HG02610 (cell line): ENCODE data around the gene DNAL1.
"Not testable (repeated sequence)": the region's sequence is repeated elsewhere in the genome, so short reads cannot be mapped to it uniquely, and the experiment has no call there.

Source experiments
- ATAC-seq: cut with Tn5 transposase; IDR thresholded peaks from one replicate; pipeline ENCODE4 v1.9.1; 2021; ENCODE audit warnings: mild to moderate bottlenecking, moderate library complexity; ENCODE audit not compliant: unreplicated experiment

DNAL1 gene

GRCh38 chr14:73696466-73697400 is 51.9 kb downstream of the DNAL1 start:
- ATAC-seq, result peak; percentile 84

DNA sequence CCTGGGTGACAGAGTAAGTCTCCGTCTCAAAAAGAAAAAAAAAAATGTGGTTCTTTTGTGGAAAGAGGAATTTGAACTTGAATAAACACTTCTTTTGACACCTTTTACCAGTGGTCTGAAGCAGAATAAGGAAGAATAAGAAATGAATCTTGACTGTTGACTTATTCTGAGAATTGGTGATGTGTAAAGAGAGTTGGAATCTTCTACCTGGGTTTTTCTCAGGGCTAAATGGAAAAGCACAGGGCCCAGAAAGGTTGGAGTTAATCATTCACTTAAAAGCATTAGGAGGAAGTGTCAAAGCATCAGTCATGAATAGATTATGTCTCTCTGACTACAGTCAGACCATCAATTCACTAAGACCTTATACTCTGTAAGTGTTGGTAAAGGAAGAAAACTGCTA is 55.5 kb downstream of the DNAL1 start:
- no peak for ATAC-seq

- not testable (repeated sequence) for ATAC-seq
Measured at GRCh38 chr14:73708076-73708475, 63.3 kb downstream of the DNAL1 start.

DNA sequence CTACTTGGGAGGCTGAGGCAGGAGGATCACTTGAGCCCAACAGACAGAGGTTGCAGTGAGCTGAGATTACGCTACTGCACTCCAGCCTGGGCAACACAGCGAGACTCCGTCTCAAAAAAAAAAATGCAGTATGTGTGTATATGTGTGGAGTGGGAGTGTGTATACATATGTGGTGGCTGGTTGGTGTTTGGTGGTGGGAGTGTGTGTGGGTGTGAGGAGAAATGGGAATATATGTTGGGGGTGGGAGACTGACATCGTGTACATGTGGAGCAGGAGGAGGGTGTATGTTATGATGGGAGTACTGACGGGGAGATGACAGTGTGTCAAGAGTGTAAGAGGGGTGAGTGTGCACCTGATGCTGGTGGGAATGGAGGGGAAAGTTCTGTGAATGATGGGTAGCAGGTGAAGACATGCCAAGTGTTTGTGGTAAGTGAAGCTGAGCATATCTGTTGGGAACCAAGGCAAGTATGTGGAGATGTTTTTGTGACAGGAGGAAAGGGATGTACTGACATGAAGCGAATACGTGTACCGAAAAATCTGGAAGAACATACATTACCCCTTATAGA is 65.2 kb downstream of the DNAL1 start:
- ATAC-seq, result no peak

- ATAC-seq, result no peak
Measured at GRCh38 chr14:73710737-73711136, 66.0 kb downstream of the DNAL1 start.

DNA sequence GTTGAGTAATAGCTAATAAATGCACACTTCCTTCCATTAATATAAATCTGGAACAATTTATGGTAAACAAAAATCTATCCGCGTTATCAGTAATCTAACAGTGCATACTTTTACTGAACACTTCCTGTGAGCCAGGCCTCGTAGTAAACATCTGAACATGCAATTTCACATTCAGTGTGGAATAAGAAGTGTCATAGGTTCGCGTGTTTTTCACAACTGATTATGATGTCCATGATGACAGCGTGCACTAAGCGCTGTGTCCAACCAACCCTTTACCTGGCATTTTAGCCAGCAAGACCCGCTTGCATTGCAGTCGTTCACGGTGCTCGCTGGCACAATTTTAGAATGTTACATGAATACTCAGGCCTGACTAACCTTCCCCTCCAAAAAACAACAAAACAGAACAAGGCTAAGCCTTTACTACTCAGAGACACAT is 67.3 kb downstream of the DNAL1 start:
- no peak for ATAC-seq

GRCh38 chr14:73712540-73713180 is 67.9 kb downstream of the DNAL1 start:
- ATAC-seq, result peak; percentile 37

GRCh38 chr14:73713206-73713802 is 68.5 kb downstream of the DNAL1 start:
- no peak for ATAC-seq

- ATAC-seq, result peak; percentile 64
Measured at GRCh38 chr14:73713803-73714655, 69.2 kb downstream of the DNAL1 start, which contains the start of gene PNMA1. Gene PNMA1, minus strand, starts transcription at chr14:73714384. Its CDS starts 745 bp downstream, at chr14:73713639.

- ATAC-seq, result no peak
Measured at GRCh38 chr14:73714656-73715081, 69.9 kb downstream of the DNAL1 start.

GRCh38 chr14:73715707-73716106 is 70.9 kb downstream of the DNAL1 start:
- ATAC-seq, result no peak

DNA sequence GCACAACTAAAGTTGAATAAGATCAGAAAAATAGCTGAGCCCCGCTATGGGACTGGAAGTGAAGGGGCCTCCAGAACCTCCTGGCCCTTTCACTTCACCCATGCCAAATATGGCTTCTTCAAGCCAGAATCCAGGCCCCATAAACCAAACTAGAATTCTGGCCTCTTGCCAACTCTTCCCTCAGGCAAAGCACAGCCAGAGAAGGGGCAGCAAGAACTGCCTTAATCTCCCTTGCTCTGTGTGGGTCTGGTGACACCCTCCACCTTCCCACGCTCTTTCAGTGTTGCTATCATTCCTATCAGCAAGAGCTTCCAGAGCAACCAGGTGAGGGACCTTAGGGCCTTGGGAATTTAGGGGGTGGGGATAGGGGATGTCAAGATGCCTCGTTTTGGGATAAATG is 72.5 kb downstream of the DNAL1 start:
- no peak for ATAC-seq

DNA sequence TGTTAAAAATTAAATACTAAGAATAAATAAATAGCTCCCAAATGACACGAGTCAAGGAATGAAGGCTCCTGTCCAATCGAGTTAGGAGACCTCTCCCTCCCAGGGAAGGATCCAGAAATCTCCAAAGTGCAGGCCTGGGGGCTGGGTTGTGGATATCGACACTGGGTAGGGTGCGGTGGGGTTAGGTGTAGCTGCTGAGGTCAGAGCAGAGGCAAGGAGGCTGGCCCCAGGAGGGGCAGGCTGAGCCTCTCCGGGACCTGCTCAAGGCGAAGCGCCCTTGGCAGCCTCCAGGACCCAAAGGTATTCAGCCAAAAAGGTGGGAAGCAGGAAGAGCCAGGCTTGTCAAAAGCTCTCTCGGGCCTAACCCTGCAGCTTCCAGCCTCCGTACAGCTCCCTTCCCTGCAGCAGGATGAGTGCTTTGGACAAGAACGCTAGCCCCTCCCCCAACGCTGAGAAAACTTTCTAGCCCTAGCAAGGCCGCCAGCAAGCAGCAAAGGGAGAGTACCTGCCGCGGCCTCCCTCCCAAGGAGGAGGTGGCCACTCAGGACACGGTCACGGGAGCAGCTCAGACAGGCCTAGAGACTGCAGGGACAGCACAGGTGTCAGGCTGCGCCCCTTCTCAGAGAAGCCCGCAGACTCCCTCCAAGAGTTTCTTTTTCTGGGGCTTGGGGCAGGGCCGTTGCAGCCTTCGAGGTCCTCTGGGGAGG is 73.1 kb downstream of the DNAL1 start:
- ATAC-seq, result no peak

DNA sequence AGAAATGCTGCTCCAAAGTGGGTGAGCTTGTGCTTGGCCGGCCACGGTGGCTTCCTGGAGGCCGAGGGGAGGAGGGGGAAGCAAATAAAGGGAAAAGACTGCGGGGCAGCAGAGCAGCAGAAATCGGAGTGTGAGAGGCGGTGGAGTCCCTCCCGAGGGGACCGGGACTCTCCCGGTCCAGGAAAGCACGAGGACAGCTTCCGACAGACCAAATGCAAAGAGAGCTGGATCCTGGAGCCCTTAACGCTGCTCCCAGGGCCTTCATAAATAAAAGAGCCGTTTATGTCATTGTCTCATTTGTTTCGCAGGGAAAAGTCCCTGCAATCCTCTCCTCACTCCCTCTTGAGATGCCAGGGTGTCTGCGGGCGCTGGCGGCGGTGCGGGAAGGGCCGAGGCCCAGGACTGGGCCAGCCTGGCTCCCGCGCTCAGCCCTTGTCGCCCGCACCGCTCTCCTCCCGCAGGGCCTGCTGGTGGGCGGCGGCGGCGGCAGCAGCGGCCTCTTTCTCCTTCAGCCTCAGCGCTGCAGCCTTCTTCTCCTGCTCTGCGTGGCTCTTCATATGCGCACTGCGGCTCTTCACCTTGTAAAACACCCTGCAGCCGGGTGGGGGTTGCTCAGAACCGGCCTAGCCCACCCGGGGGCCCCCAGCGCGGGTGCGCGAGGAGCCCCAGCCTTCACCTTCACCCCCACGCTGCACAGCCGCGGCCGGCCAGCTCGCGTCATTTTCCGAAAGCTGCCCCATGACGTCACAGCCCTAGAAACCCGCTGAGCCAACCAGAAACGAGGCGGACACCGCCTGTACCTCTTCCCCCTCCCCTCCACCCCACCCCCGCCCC is 73.8 kb downstream of the DNAL1 start:
- no peak for ATAC-seq

DNA sequence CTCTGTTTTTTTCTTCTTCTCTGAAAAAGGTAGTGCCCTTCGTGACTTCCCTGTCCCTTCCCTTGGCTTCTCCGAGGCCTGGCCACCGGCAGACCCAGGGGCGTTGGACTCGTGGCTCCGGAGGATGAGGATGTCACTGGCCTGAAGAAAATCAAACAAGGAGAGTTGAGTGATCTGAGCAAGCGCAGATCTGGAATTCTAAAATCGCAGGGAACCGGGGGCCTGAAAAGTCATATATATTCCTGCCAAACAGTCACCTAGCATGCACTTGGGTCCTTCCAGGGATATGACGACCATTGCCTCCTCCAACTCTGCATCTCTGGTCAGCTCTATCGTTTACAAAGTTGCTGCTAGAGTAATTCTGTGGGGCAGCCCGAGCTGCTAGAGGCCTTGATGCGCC is 74.6 kb downstream of the DNAL1 start:
- ATAC-seq, result no peak

DNA sequence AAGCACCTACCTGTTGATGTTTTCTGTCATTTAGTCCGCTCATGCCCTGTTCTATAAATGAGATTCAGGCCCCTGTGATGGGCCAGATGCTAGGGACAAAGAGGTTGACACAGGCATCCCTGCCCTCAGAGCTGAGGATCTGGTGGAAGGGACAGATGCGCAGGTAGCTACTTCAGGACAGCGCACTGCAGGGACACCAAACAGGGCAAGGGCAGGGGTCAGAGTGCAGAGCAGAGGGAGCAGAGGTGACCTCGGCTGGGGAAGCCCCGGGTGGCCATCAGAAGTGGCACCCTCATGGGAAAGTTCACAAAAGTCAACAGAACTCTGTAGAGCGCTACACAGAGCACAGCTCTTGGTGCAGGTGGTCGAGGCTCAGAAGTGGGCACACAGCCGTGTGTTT is 75.0 kb downstream of the DNAL1 start:
- ATAC-seq, result no peak

GRCh38 chr14:73720636-73721035 is 75.8 kb downstream of the DNAL1 start:
- ATAC-seq, result no peak

DNA sequence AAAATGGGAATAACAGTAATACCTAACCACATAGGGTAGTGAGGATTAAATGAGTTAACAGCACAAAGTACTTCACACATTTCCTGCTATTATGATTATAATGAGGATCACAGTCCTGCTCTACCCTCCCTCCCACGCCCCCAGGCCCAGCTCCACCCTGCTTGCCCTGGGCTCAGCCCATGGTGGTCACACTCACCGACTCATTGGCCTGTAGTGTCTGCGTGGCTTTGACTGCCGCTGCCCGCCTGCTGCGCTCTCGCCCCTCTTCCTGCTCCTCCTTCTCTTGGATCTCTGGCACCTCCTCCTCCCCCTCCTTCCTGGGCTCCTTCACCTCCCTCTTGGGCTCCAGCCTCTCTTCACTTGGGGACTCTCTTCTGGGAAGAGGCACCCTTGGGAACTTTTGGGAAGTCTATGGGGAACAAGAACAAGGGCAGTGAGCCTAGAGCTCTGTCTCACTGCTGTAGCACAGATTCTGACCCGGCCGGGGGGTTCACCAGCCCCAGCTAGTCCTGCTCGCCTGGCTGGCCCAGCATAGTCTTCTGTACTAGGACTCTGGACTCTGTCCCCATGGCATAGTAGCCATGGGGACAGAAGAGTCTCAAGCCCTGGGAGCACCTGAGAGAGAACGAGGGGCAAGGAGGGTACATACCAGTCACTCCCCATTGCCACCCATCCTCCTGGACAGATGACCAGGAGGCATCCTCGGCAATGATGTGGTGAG is 76.5 kb downstream of the DNAL1 start:
- ATAC-seq, result no peak
